Measurements from ENCODE around the gene TAS1R2.
A peak's percentile ranks its signal among the peaks of the same experiment; 100 is the strongest.

Gene TAS1R2

GRCh38 chr1:18820791-18821641 lies 38.4 kb downstream of the TAS1R2 start:
- peak; percentile 89 for TF ChIP-seq RAD21 (IDR thresholded peaks at IDR 0.05; ENCODE audit: low read depth)
- TF ChIP-seq CEBPB (IDR thresholded peaks at IDR 0.05): no peak

GRCh38 chr1:18819986-18820790 lies 39.3 kb downstream of the TAS1R2 start:
- TF ChIP-seq CREB1 (IDR thresholded peaks at IDR 0.05; ENCODE audit: low read depth) (no peak), USF1 (IDR thresholded peaks at IDR 0.05) (no peak), CEBPB (IDR thresholded peaks at IDR 0.05) (no peak), NFIC (IDR thresholded peaks at IDR 0.05) (no peak), RAD21 (IDR thresholded peaks at IDR 0.05; ENCODE audit: low read depth) (no peak), REST (IDR thresholded peaks at IDR 0.05; ENCODE audit: low read depth) (no peak), EGR1 (IDR thresholded peaks at IDR 0.05) (no peak), YY1 (IDR thresholded peaks at IDR 0.05; ENCODE audit: low read depth) (no peak), TAF1 (IDR thresholded peaks at IDR 0.05; ENCODE audit: low read depth) (no peak), EP300 (IDR thresholded peaks at IDR 0.05; ENCODE audit: borderline replicate concordance) (no peak), FOXM1 (IDR thresholded peaks at IDR 0.05; ENCODE audit: borderline replicate concordance, low read depth) (no peak), TCF12 (IDR thresholded peaks at IDR 0.05; ENCODE audit: low read depth) (no peak), TEAD4 (IDR thresholded peaks at IDR 0.05) (no peak), ZBTB7A (IDR thresholded peaks at IDR 0.05; ENCODE audit: low read depth) (no peak)
- TF ChIP-seq, protein P1, sequence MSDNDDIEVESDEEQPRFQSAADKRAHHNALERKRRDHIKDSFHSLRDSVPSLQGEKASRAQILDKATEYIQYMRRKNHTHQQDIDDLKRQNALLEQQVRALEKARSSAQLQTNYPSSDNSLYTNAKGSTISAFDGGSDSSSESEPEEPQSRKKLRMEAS (IDR thresholded peaks at IDR 0.05): no peak

- no peak for TF ChIP-seq USF1 (IDR thresholded peaks at IDR 0.05)
- no peak for TF ChIP-seq EGR1 (IDR thresholded peaks at IDR 0.05)
Measured at GRCh38 chr1:18819203-18819602, 40.3 kb downstream of the TAS1R2 start.

GRCh38 chr1:18817795-18818435 lies 41.5 kb downstream of the TAS1R2 start:
- no peak for TF ChIP-seq CEBPB (IDR thresholded peaks at IDR 0.05)
- TF ChIP-seq YY1 (IDR thresholded peaks at IDR 0.05; ENCODE audit: low read depth): no peak
- TF ChIP-seq TAF1 (IDR thresholded peaks at IDR 0.05; ENCODE audit: low read depth): no peak
- TF ChIP-seq FOXM1 (IDR thresholded peaks at IDR 0.05; ENCODE audit: borderline replicate concordance, low read depth): no peak
- TF ChIP-seq, protein P1 (IDR thresholded peaks at IDR 0.05): no peak
- TF ChIP-seq EGR1 (IDR thresholded peaks at IDR 0.05): no peak
- no peak for TF ChIP-seq TCF12 (IDR thresholded peaks at IDR 0.05; ENCODE audit: low read depth)
- no peak for TF ChIP-seq CREB1 (IDR thresholded peaks at IDR 0.05; ENCODE audit: low read depth)
- no peak for TF ChIP-seq USF1 (IDR thresholded peaks at IDR 0.05)
- TF ChIP-seq REST (IDR thresholded peaks at IDR 0.05; ENCODE audit: low read depth): no peak

DNA sequence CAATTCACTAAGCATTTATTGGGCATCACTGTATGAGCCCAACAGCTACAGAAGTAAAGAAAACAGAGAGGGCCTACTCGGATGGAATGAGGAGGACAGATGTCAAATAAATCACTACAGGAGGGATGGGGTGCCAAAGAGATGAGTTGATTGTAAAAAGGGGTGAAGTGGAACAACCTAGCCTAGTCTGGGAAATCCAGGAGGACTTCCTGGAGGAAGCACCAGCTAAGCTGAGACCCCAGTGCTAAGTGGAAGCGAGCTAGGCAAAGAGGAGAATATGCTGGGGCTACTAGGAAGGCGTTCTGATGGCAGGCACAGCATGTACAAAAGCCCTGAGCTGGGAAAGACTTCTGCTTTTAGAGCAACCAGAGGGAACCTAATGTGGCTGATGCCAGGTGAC lies 42.1 kb downstream of the TAS1R2 start:
- no peak for TF ChIP-seq YY1 (IDR thresholded peaks at IDR 0.05; ENCODE audit: low read depth)
- TF ChIP-seq CEBPB (IDR thresholded peaks at IDR 0.05): no peak
- no peak for TF ChIP-seq TAF1 (IDR thresholded peaks at IDR 0.05; ENCODE audit: low read depth)
- TF ChIP-seq ZBTB7A (IDR thresholded peaks at IDR 0.05; ENCODE audit: low read depth): no peak
- TF ChIP-seq, protein P1 (IDR thresholded peaks at IDR 0.05): no peak
- TF ChIP-seq CREB1 (IDR thresholded peaks at IDR 0.05; ENCODE audit: low read depth): no peak
- no peak for TF ChIP-seq TEAD4 (IDR thresholded peaks at IDR 0.05)
- TF ChIP-seq EGR1 (IDR thresholded peaks at IDR 0.05): no peak
- TF ChIP-seq REST (IDR thresholded peaks at IDR 0.05; ENCODE audit: low read depth): no peak
- TF ChIP-seq USF1 (IDR thresholded peaks at IDR 0.05): no peak
- no peak for TF ChIP-seq EP300 (IDR thresholded peaks at IDR 0.05; ENCODE audit: borderline replicate concordance)
- no peak for TF ChIP-seq NFIC (IDR thresholded peaks at IDR 0.05)
- no peak for TF ChIP-seq TCF12 (IDR thresholded peaks at IDR 0.05; ENCODE audit: low read depth)
